PC-9 (cell line): Measurements from ENCODE around the gene FBN1. TPM values are rescaled to one million over a fixed set of nuclear protein-coding genes. Genes with fewer than 3 reads are reported as not detected.

Experiments used
- BruUV-seq: library from RNA; stranded (reverse); fragments of 400-500 nt; replicated peaks from 2 replicates; lab custom pipeline; 2021; lab: Mats Ljungman, UMichigan
- CTCF ChIA-PET: fragments of 300-600 bp; sonication (Branson Sonifier 250); formaldehyde crosslinking; loops from one replicate; lab custom pipeline; 2022; ENCODE audit warnings: antibody characterized with exemption; lab: Charles Lee
- POLR2A ChIA-PET: fragments of 300-600 bp; sonication (Branson Sonifier 250); formaldehyde crosslinking; loops from one replicate; lab custom pipeline; 2022; ENCODE audit warnings: antibody characterized with exemption; ENCODE audit not compliant: unreplicated experiment; lab: Charles Lee
- DNase-seq, 2 experiments: peaks; one replicate each; pipeline versions ENCODE4 v3.0.0 to v3.0.0-alpha.2; 2015 to 2022; ENCODE audit warnings: mixed read lengths in 1 of 2
- H2AFZ ChIP-seq: fragments of 200-600 bp; sonication (generic); 2 replicates; pipeline ENCODE4 v1.8.1; 2017; ENCODE audit warnings: antibody characterized with exemption
- H3F3A ChIP-seq: fragments of 200-600 bp; sonication (generic); 2 replicates; pipeline ENCODE4 v1.8.1; 2017; ENCODE audit warnings: antibody characterized with exemption, mild to moderate bottlenecking, low read depth; ENCODE audit not compliant: insufficient read depth
- H3K27ac ChIP-seq: fragments of 200-600 bp; sonication (generic); 2 replicates; pipeline ENCODE4 v1.6.1; 2016; ENCODE audit warnings: mixed run types
- H3K27me3 ChIP-seq: fragments of 200-600 bp; sonication (generic); 2 replicates; pipeline ENCODE4 v1.6.1; 2016; ENCODE audit warnings: low read depth, mixed run types; ENCODE audit not compliant: insufficient read depth
- H3K36me3 ChIP-seq: fragments of 200-600 bp; sonication (generic); 2 replicates; pipeline ENCODE4 v1.6.1; 2016; ENCODE audit warnings: low read depth, mixed run types
- H3K4me1 ChIP-seq: fragments of 200-600 bp; sonication (generic); replicated peaks from 2 replicates; pipeline ENCODE4 v1.6.1; 2016; ENCODE audit warnings: mixed run types; ENCODE audit not compliant: insufficient read depth
- H3K4me2 ChIP-seq: fragments of 200-600 bp; sonication (generic); 2 replicates; pipeline ENCODE4 v1.6.1; 2017; ENCODE audit warnings: mixed run types
- H3K4me3 ChIP-seq: fragments of 200-600 bp; sonication (generic); 2 replicates; pipeline ENCODE4 v1.6.1; 2016; ENCODE audit warnings: mixed run types
- H3K79me2 ChIP-seq: fragments of 200-600 bp; sonication (generic); 2 replicates; pipeline ENCODE4 v1.6.1; 2017; ENCODE audit warnings: low read depth, mixed run types
- H3K9me2 ChIP-seq: fragments of 200-600 bp; sonication (generic); 2 replicates; pipeline ENCODE4 v1.8.1; 2017; ENCODE audit warnings: mild to moderate bottlenecking; ENCODE audit not compliant: insufficient read depth
- H3K9me3 ChIP-seq: fragments of 200-600 bp; sonication (generic); 2 replicates; pipeline ENCODE4 v1.8.1; 2016; ENCODE audit warnings: low read depth; ENCODE audit not compliant: insufficient read depth
- H4K20me1 ChIP-seq: fragments of 200-600 bp; sonication (generic); 2 replicates; pipeline ENCODE4 v1.8.1; 2017; ENCODE audit not compliant: insufficient read depth
- CTCF ChIP-seq: fragments of 200-600 bp; sonication (generic); conservative IDR thresholded peaks from 2 replicates; pipeline ENCODE4 v1.6.1; 2017; ENCODE audit warnings: mixed run types, antibody characterized with exemption, mild to moderate bottlenecking, moderate library complexity
- EZH2 ChIP-seq: fragments of 200-600 bp; sonication (generic); IDR thresholded peaks from 2 replicates; pipeline ENCODE4 v1.8.0; 2017; ENCODE audit warnings: antibody characterized with exemption, low read depth
- intact Hi-C: fragments of 100-400 bp; cut with micrococcal nuclease; formaldehyde crosslinking; loops from one replicate; pipeline ENCODE4 v1.10.0; 2022; ENCODE audit not compliant: unreplicated experiment
- total RNA-seq: library from RNA; stranded (reverse); gene quantifications from 2 replicates; pipeline ENCODE4 v1.2.3, GENCODE V29; 2021

Gene FBN1
- total RNA-seq, 1 experiment from 2014 or later: 1.3 TPM

- H2AFZ ChIP-seq: no peak overlapping the region
- H3K27ac ChIP-seq: no peak overlapping the region
- no peak for TF ChIP-seq CTCF
- TF ChIP-seq EZH2: no peak
- no peaks in the 10 kb centered on the region for H3K36me3 ChIP-seq
- no peak overlapping the region for H3K4me2 ChIP-seq
- H3K9me2 ChIP-seq: no peaks in the 10 kb centered on the region
- ChIA-PET CTCF (no interaction called here), POLR2A (no interaction called here)
- no TSS peak for BruUV-seq
- H4K20me1 ChIP-seq: no peaks in the 10 kb centered on the region
- no peak for DNase-seq
- no peaks in the 10 kb centered on the region for H3F3A ChIP-seq
- H3K27me3 ChIP-seq: no peaks in the 10 kb centered on the region
- no peak overlapping the region for H3K4me3 ChIP-seq
- intact Hi-C loops: no loop called here
- H3K79me2 ChIP-seq: no peaks in the 10 kb centered on the region
- no peaks in the 10 kb centered on the region for H3K4me1 ChIP-seq
- H3K9me3 ChIP-seq: no peaks in the 10 kb centered on the region
Measured at GRCh38 chr15:48407646-48408045, 237.9 kb downstream of the FBN1 start.

GRCh38 chr15:48406911-48407310, 238.6 kb downstream of the FBN1 start:
- H3K4me2 ChIP-seq: no peak overlapping the region
- no peaks in the 10 kb centered on the region for H3K79me2 ChIP-seq
- no peak overlapping the region for H3K4me3 ChIP-seq
- no peak overlapping the region for H3K27ac ChIP-seq
- H3K36me3 ChIP-seq: no peaks in the 10 kb centered on the region
- BruUV-seq: no TSS peak
- H4K20me1 ChIP-seq: no peaks in the 10 kb centered on the region
- no peaks in the 10 kb centered on the region for H3K9me3 ChIP-seq
- H3F3A ChIP-seq: no peaks in the 10 kb centered on the region
- H2AFZ ChIP-seq: no peak overlapping the region
- intact Hi-C loops: no loop called here
- TF ChIP-seq EZH2: no peak
- no peak for TF ChIP-seq CTCF
- no peaks in the 10 kb centered on the region for H3K9me2 ChIP-seq
- no peak for DNase-seq
- CTCF ChIA-PET: no interaction called here
- no peaks in the 10 kb centered on the region for H3K4me1 ChIP-seq
- H3K27me3 ChIP-seq: no peaks in the 10 kb centered on the region
- POLR2A ChIA-PET: no interaction called here

GRCh38 chr15:48406266-48406891, 239.1 kb downstream of the FBN1 start:
- no peaks in the 10 kb centered on the region for H3K4me1 ChIP-seq
- H4K20me1 ChIP-seq: no peaks in the 10 kb centered on the region
- no peak overlapping the region for H3K4me2 ChIP-seq
- DNase-seq: no peak
- H3K4me3 ChIP-seq: no peak overlapping the region
- no peak overlapping the region for H2AFZ ChIP-seq
- intact Hi-C loops: no loop called here
- H3K27ac ChIP-seq: no peak overlapping the region
- H3K9me3 ChIP-seq: no peaks in the 10 kb centered on the region
- ChIA-PET CTCF (no interaction called here), POLR2A (no interaction called here)
- H3K9me2 ChIP-seq: no peaks in the 10 kb centered on the region
- no TSS peak for BruUV-seq
- no peaks in the 10 kb centered on the region for H3K79me2 ChIP-seq
- H3K36me3 ChIP-seq: no peaks in the 10 kb centered on the region
- no peaks in the 10 kb centered on the region for H3K27me3 ChIP-seq
- no peak for TF ChIP-seq CTCF
- no peak for TF ChIP-seq EZH2
- H3F3A ChIP-seq: no peaks in the 10 kb centered on the region
